Chondrocyte (in vitro differentiated cells): Measurements from ENCODE around the gene USP25. TPM values are rescaled to one million over a fixed set of nuclear protein-coding genes. Genes with fewer than 3 reads are reported as not detected.

Experiments
- DNase-seq: peaks from one replicate; pipeline ENCODE4 v3.0.0; 2021; ENCODE audit warnings: mixed read lengths, low spot score
- H3K27ac Mint-ChIP-seq: one replicate; pipeline ENCODE4 v1.8.0; 2021; ENCODE audit warnings: mild to moderate bottlenecking, moderate library complexity, mixed read lengths; ENCODE audit not compliant: unreplicated experiment
- H3K27me3 Mint-ChIP-seq: 2 replicates; pipeline ENCODE4 v1.8.0; 2021; ENCODE audit warnings: low read depth, mixed read lengths
- H3K36me3 Mint-ChIP-seq: 2 replicates; pipeline ENCODE4 v1.8.0; 2021; ENCODE audit warnings: low read depth, mixed read lengths
- H3K4me1 Mint-ChIP-seq: 2 replicates; pipeline ENCODE4 v1.8.0; 2021; ENCODE audit warnings: low read depth, mild to moderate bottlenecking, mixed read lengths
- H3K4me3 Mint-ChIP-seq: one replicate; pipeline ENCODE4 v1.8.0; 2021; ENCODE audit warnings: mild to moderate bottlenecking, moderate library complexity, mixed read lengths; ENCODE audit not compliant: unreplicated experiment
- H3K9me3 Mint-ChIP-seq: 2 replicates; pipeline ENCODE4 v1.8.0; 2021; ENCODE audit warnings: low read depth, mixed read lengths
- CTCF ChIP-seq: fragments of 200-600 bp; sonication (generic); IDR thresholded peaks from 2 replicates; pipeline ENCODE4 v1.5.0; 2021; ENCODE audit warnings: antibody characterized with exemption, mild to moderate bottlenecking, moderate library complexity
- total RNA-seq: library from RNA; stranded (reverse); gene quantifications from 3 replicates; pipeline ENCODE4 v1.2.1, GENCODE V29; 2021

Gene USP25
- total RNA-seq, 1 donor from 2014 or later: 58.9 TPM

GRCh38 chr21:15840406-15840805, 110.6 kb downstream of the USP25 start:
- TF ChIP-seq CTCF: no peak
- Mint-ChIP-seq H3K36me3 (peaks cover 2% of the 10 kb centered on the region), H3K4me3 (no peak overlapping the region), H3K27me3 (no peaks in the 10 kb centered on the region), H3K4me1 (peaks cover 16% of the 10 kb centered on the region), H3K9me3 (no peaks in the 10 kb centered on the region), H3K27ac (no peak overlapping the region)
- DNase-seq: no peak

GRCh38 chr21:15841856-15842564, 112.2 kb downstream of the USP25 start:
- no peak for DNase-seq
- Mint-ChIP-seq H3K4me3 (no peak overlapping the region), H3K9me3 (no peaks in the 10 kb centered on the region), H3K36me3 (peaks cover 2% of the 10 kb centered on the region), H3K4me1 (peaks cover 16% of the 10 kb centered on the region), H3K27me3 (no peaks in the 10 kb centered on the region), H3K27ac (no peak overlapping the region)
- TF ChIP-seq CTCF: no peak

GRCh38 chr21:15842565-15842880, 112.7 kb downstream of the USP25 start:
- Mint-ChIP-seq H3K36me3 (peaks cover 2% of the 10 kb centered on the region), H3K27me3 (no peaks in the 10 kb centered on the region), H3K4me1 (peaks cover 12% of the 10 kb centered on the region), H3K27ac (no peak overlapping the region), H3K9me3 (no peaks in the 10 kb centered on the region), H3K4me3 (no peak overlapping the region)
- DNase-seq: no peak
- no peak for TF ChIP-seq CTCF

- H3K27me3 Mint-ChIP-seq: no peaks in the 10 kb centered on the region
- H3K4me1 Mint-ChIP-seq: peaks cover 9% of the 10 kb centered on the region
- DNase-seq: no peak
- H3K9me3 Mint-ChIP-seq: no peaks in the 10 kb centered on the region
- peaks cover 2% of the 10 kb centered on the region for H3K36me3 Mint-ChIP-seq
- H3K4me3 Mint-ChIP-seq: no peak overlapping the region
- H3K27ac Mint-ChIP-seq: peak overlapping the region; percentile 65
- TF ChIP-seq CTCF: no peak
Observed at GRCh38 chr21:15843766-15844165, 114.0 kb downstream of the USP25 start.

GRCh38 chr21:15848634-15849560, 119.1 kb downstream of the USP25 start:
- H3K27me3 Mint-ChIP-seq: no peaks in the 10 kb centered on the region
- no peak overlapping the region for H3K27ac Mint-ChIP-seq
- no peaks in the 10 kb centered on the region for H3K36me3 Mint-ChIP-seq
- no peak for DNase-seq
- no peak for TF ChIP-seq CTCF
- no peaks in the 10 kb centered on the region for H3K9me3 Mint-ChIP-seq
- peaks cover 26% of the 10 kb centered on the region for H3K4me1 Mint-ChIP-seq
- H3K4me3 Mint-ChIP-seq: no peak overlapping the region
